GM23248 (cell line): ENCODE measurements around the gene MUS81.

ENCODE experiments used
- EZH2 ChIP-seq: fragments of 200-600 bp; sonication (generic); IDR thresholded peaks from 2 replicates; pipeline ENCODE4 v1.6.1; 2018; ENCODE audit warnings: antibody characterized with exemption, mild to moderate bottlenecking; ENCODE audit not compliant: insufficient read depth, poor library complexity, severe bottlenecking
- EZH2phosphoT487 ChIP-seq: fragments of 200-600 bp; sonication (generic); IDR thresholded peaks from 2 replicates; pipeline ENCODE4 v1.6.1; 2018; ENCODE audit warnings: antibody characterized with exemption, moderate library complexity, mild to moderate bottlenecking, low read depth; ENCODE audit not compliant: insufficient read depth

GRCh38 chr11:65857500-65857852 lies 2.8 kb upstream of the MUS81 start:
- TF ChIP-seq EZH2 (no peak), EZH2phosphoT487 (no peak)
